ENCODE measurements around the gene IFT81. TPM values are rescaled to one million over a fixed set of nuclear protein-coding genes. Genes with fewer than 3 reads are reported as not detected.

The IFT81 gene
- total and polyA plus RNA-seq, 7 experiments from 2014 or later, result 0.66 to 1.3 (median 1.0) TPM

DNA sequence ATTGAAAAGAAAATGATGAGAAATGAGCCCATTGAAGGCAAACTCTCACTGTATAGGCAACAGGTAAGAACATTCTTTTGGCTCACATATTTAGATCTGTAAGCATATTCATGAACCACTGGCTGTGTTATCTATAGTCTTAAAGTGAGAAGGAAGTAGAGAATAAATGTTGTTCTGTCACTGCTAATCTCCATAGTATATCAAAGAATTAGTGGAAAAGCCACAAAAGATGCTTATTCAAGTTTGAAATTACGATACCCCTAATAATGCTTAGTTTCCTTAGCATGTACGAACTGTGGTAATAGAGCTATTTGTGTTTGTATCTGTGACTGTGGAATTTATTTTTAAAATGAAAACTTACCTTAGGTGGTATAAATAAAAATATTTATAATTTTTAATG lies 22.8 kb downstream of the IFT81 start:
- H3K27me3 Mint-ChIP-seq, result no peaks in the 10 kb centered on the region
- no peak for ATAC-seq
- no peaks in the 10 kb centered on the region for H3K4me1 ChIP-seq (ENCODE audit: control insufficient read depth in 2 of 2, insufficient read depth in 2 of 2, low read length in 2 of 2)
- H3K27ac ChIP-seq (ENCODE audit: low read depth, low read length), result no peak overlapping the region
- DNase-seq, result no peak
- peaks cover 0 to 2% (median 0%) of the 10 kb centered on the region in 11 donors for H3K9me3 Mint-ChIP-seq
- peaks cover 0 to 13% (median 7%) of the 10 kb centered on the region in 7 donors for H3K4me1 Mint-ChIP-seq
- no peaks in the 10 kb centered on the region for H3K9me3 ChIP-seq (ENCODE audit: control insufficient read depth in 2 of 3, low read length in 3 of 3)
- peaks cover 0 to 8% (median 0%) of the 10 kb centered on the region in 5 donors for H3K36me3 Mint-ChIP-seq
- CTCF ChIA-PET, result interaction anchor here (0.7 kb wide), 1 partner anchor 1589 kb away, joined by 6 read pairs; no protein-coding TSS in a partner anchor
- no peaks in the 10 kb centered on the region for H3K27me3 ChIP-seq (ENCODE audit: control insufficient read depth in 2 of 2, insufficient read depth in 2 of 2, low read length in 2 of 2)
- H3K4me3 ChIP-seq (ENCODE audit: low read length), result no peak overlapping the region
- no peak overlapping the region for H3K27ac Mint-ChIP-seq
- intact Hi-C loops (cut with micrococcal nuclease), result no loop called here
- H3K36me3 ChIP-seq (ENCODE audit: control insufficient read depth in 2 of 3, insufficient read depth in 3 of 3, low read length in 3 of 3), result no peaks in the 10 kb centered on the region
- POLR2A ChIA-PET, result interaction anchor here (0.7 kb wide), 1 partner anchor 419 kb away, joined by 3 read pairs; no protein-coding TSS in a partner anchor
- no peak overlapping the region for H3K4me3 Mint-ChIP-seq

DNA sequence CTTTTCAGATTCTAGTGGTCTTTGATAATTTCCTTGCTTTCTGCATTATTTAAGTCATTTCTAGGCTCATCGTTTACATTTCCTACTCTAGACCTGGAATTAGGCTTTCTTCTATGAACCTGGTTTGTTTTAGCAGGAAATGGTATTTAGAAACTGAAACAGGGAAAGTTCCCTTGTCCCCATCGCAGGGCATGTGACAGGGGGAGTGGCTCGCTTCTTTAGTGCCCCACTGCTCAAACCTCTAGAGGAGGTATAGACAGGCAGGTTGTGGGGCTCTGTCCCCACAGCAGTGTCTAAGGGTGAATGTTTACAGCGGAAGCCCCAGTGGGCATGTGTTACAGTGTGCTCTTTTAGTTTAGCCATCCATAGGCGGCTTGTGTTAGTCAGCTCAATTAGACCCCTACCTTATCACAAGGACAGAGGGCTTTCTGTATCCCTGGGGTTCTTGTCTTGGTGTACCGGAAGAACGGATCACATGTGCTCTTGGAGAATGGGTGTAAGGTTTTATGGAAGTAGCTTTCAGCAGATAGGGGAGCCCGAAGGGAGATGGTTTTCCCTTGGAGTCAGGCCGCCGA lies 25.0 kb downstream of the IFT81 start:
- H3K36me3 ChIP-seq (ENCODE audit: control insufficient read depth in 2 of 3, insufficient read depth in 3 of 3, low read length in 3 of 3), result no peaks in the 10 kb centered on the region
- Mint-ChIP-seq H3K9me3 (peaks cover 0 to 2% (median 0%) of the 10 kb centered on the region in 11 donors), H3K4me3 (peak overlapping the region in 1 of 10 donors; percentile 22), H3K27ac (peak overlapping the region in 1 of 9 donors; percentile 24), H3K4me1 (peaks cover 0 to 13% (median 7%) of the 10 kb centered on the region in 7 donors), H3K36me3 (peaks cover 0 to 11% (median 0%) of the 10 kb centered on the region in 5 donors), H3K27me3 (no peaks in the 10 kb centered on the region)
- no peak overlapping the region for H3K4me3 ChIP-seq (ENCODE audit: low read length)
- H3K27me3 ChIP-seq (ENCODE audit: control insufficient read depth in 2 of 2, insufficient read depth in 2 of 2, low read length in 2 of 2), result no peaks in the 10 kb centered on the region
- DNase-seq (no peak), ATAC-seq (no peak)
- H3K4me1 ChIP-seq (ENCODE audit: control insufficient read depth in 2 of 2, insufficient read depth in 2 of 2, low read length in 2 of 2), result no peaks in the 10 kb centered on the region
- CTCF ChIA-PET, result no interaction called here
- POLR2A ChIA-PET, result no interaction called here
- intact Hi-C loops (cut with micrococcal nuclease), result no loop called here
- no peak overlapping the region for H3K27ac ChIP-seq (ENCODE audit: low read depth, low read length)
- no peaks in the 10 kb centered on the region for H3K9me3 ChIP-seq (ENCODE audit: control insufficient read depth in 2 of 3, low read length in 3 of 3)

DNA sequence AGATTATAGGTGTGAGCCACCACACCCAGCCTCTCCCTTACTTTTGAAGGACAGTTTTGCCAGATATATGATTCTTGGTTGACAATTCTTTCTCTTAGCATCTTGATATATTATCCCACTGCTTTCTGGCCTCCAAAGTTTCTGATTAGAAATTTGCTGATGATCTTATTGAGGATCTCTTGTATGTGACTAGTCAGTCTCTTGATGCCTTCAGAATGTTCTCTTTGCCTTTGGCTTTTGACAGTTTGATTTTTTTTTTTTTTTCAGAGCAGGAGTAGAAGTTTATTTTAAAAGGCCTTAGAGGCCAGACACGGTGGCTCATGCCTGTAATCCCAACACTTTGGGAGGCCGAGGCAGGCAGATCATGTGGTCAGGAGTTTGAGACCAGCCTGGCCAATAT lies 32.6 kb downstream of the IFT81 start:
- Histone ChIP-seq H3K36me3 (ENCODE audit: control insufficient read depth in 2 of 3, insufficient read depth in 3 of 3, low read length in 3 of 3) (no peaks in the 10 kb centered on the region), H3K27ac (ENCODE audit: low read depth, low read length) (no peak overlapping the region), H3K4me1 (ENCODE audit: control insufficient read depth in 2 of 2, insufficient read depth in 2 of 2, low read length in 2 of 2) (no peaks in the 10 kb centered on the region), H3K27me3 (ENCODE audit: control insufficient read depth in 2 of 2, insufficient read depth in 2 of 2, low read length in 2 of 2) (no peaks in the 10 kb centered on the region), H3K4me3 (ENCODE audit: low read length) (no peak overlapping the region), H3K9me3 (ENCODE audit: control insufficient read depth in 2 of 3, low read length in 3 of 3) (peaks cover 0 to 11% (median 0%) of the 10 kb centered on the region in 3 experiments)
- peaks cover 0 to 2% (median 0%) of the 10 kb centered on the region in 5 donors for H3K27me3 Mint-ChIP-seq
- ChIA-PET CTCF (no interaction called here), POLR2A (no interaction called here)
- peaks cover 0 to 7% (median 0%) of the 10 kb centered on the region in 7 donors for H3K4me1 Mint-ChIP-seq
- no peak overlapping the region for H3K27ac Mint-ChIP-seq
- DNase-seq, result no peak
- no peak overlapping the region for H3K4me3 Mint-ChIP-seq
- intact Hi-C loops (cut with micrococcal nuclease), result no loop called here
- H3K36me3 Mint-ChIP-seq, result peaks cover 5 to 24% (median 19%) of the 10 kb centered on the region in 5 donors
- ATAC-seq, result no peak
- H3K9me3 Mint-ChIP-seq, result peaks cover 4 to 47% (median 13%) of the 10 kb centered on the region in 11 donors

DNA sequence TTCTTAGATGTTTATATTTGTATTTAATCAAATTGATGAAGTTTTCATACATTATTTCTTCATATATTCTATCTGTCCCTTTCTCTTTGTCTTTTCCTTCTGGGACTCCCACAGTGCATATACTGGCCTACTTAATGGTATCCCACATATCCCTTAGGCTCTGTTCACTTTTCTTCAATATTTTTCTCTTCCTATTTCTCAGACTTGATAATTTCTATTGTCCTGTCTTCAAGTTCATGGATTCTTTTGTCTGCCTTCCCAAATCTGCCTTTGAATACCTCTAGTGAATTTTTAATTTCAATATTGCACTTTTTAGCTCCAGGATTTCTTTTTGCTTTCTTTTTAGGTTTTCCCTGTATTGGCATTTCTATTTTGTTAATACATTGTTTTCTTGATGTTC lies 33.4 kb downstream of the IFT81 start:
- Histone ChIP-seq H3K4me1 (ENCODE audit: control insufficient read depth in 2 of 2, insufficient read depth in 2 of 2, low read length in 2 of 2) (no peaks in the 10 kb centered on the region), H3K27me3 (ENCODE audit: control insufficient read depth in 2 of 2, insufficient read depth in 2 of 2, low read length in 2 of 2) (no peaks in the 10 kb centered on the region), H3K9me3 (ENCODE audit: control insufficient read depth in 2 of 3, low read length in 3 of 3) (peaks cover 0 to 11% (median 0%) of the 10 kb centered on the region in 3 experiments), H3K36me3 (ENCODE audit: control insufficient read depth in 2 of 3, insufficient read depth in 3 of 3, low read length in 3 of 3) (no peaks in the 10 kb centered on the region), H3K27ac (ENCODE audit: low read depth, low read length) (no peak overlapping the region), H3K4me3 (ENCODE audit: low read length) (no peak overlapping the region)
- DNase-seq (no peak), ATAC-seq (no peak)
- Mint-ChIP-seq H3K27me3 (peaks cover 0 to 2% (median 0%) of the 10 kb centered on the region in 5 donors), H3K36me3 (peaks cover 5 to 24% (median 19%) of the 10 kb centered on the region in 5 donors), H3K4me3 (peak overlapping the region in 1 of 10 donors; percentile 50), H3K27ac (no peak overlapping the region), H3K9me3 (peaks cover 4 to 47% (median 13%) of the 10 kb centered on the region in 11 donors), H3K4me1 (peaks cover 0 to 7% (median 0%) of the 10 kb centered on the region in 7 donors)
- intact Hi-C loops (cut with micrococcal nuclease), result no loop called here
- CTCF ChIA-PET, result no interaction called here
- POLR2A ChIA-PET, result no interaction called here

DNA sequence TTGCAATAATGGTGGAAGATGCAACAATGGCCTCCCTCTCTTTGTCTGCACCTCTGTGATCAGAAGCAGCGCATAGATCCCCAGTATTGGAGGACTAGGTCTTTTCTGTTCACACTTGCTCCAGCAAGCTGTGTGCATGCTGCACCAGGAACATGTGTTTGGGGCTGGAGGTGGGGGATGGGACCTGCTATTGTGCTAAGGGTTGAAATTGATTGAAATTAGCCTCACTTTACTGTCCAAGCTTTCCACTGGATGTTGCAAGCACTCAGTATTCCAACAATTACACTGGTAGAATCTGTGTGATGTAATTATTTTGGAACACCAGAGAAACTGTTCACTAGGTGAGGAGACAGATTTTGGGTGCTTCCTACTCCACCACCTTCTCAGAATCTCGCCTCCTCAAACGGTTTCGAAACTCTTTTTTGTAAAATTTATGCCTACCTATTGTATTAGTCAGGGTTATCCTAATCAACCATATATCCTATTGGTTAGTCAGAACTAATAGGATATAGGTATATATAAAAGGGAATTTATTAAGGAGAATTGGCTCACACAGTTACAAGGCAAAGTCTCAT lies 35.6 kb downstream of the IFT81 start:
- H3K4me1 Mint-ChIP-seq, result peaks cover 0 to 6% (median 0%) of the 10 kb centered on the region in 7 donors
- no peaks in the 10 kb centered on the region for H3K4me1 ChIP-seq (ENCODE audit: control insufficient read depth in 2 of 2, insufficient read depth in 2 of 2, low read length in 2 of 2)
- no peak overlapping the region for H3K27ac Mint-ChIP-seq
- peaks cover 0 to 2% (median 0%) of the 10 kb centered on the region in 5 donors for H3K27me3 Mint-ChIP-seq
- H3K9me3 ChIP-seq (ENCODE audit: control insufficient read depth in 2 of 3, low read length in 3 of 3), result peaks cover 0 to 11% (median 0%) of the 10 kb centered on the region in 3 experiments
- ATAC-seq (no peak), DNase-seq (no peak)
- intact Hi-C loops (cut with micrococcal nuclease), result no loop called here
- H3K9me3 Mint-ChIP-seq, result peaks cover 4 to 47% (median 13%) of the 10 kb centered on the region in 11 donors
- ChIA-PET POLR2A (no interaction called here), CTCF (no interaction called here)
- H3K4me3 ChIP-seq (ENCODE audit: low read length), result no peak overlapping the region
- H3K36me3 ChIP-seq (ENCODE audit: control insufficient read depth in 2 of 3, insufficient read depth in 3 of 3, low read length in 3 of 3), result no peaks in the 10 kb centered on the region
- no peak overlapping the region for H3K27ac ChIP-seq (ENCODE audit: low read depth, low read length)
- peaks cover 5 to 23% (median 19%) of the 10 kb centered on the region in 5 donors for H3K36me3 Mint-ChIP-seq
- H3K4me3 Mint-ChIP-seq, result no peak overlapping the region
- no peaks in the 10 kb centered on the region for H3K27me3 ChIP-seq (ENCODE audit: control insufficient read depth in 2 of 2, insufficient read depth in 2 of 2, low read length in 2 of 2)

DNA sequence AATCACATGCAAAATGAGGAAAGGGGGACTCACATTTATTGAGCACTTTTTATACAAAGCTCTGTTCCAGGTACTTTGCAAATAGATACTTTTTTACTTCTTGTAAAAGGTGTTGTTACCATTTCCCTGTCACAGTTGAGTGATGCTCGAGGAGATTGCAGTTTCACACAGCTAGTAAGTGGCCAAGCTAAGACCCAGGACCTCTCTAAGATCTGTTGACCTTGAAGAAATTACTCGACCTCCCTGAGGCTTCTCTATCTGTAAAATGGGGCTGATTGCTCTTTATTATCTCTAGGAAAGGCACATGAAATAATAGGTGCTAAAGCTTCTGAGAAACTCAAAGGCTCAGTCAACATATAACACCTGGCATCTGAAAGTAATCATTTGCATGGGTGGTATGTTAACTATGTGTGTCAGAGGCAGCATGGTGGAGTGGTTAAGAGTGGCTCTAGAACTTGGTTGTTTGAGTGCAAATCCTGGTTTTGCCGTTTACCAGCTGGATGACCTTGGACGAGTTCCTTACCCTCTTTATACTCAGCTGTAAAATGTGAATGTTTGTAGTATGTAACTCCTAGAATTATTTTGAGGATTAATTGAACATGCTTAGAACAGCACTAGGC lies 41.5 kb downstream of the IFT81 start:
- no peak for DNase-seq
- Histone ChIP-seq H3K9me3 (ENCODE audit: control insufficient read depth in 2 of 3, low read length in 3 of 3) (no peaks in the 10 kb centered on the region), H3K4me3 (ENCODE audit: low read length) (no peak overlapping the region), H3K27me3 (ENCODE audit: control insufficient read depth in 2 of 2, insufficient read depth in 2 of 2, low read length in 2 of 2) (no peaks in the 10 kb centered on the region), H3K36me3 (ENCODE audit: control insufficient read depth in 2 of 3, insufficient read depth in 3 of 3, low read length in 3 of 3) (no peaks in the 10 kb centered on the region), H3K4me1 (ENCODE audit: control insufficient read depth in 2 of 2, insufficient read depth in 2 of 2, low read length in 2 of 2) (no peaks in the 10 kb centered on the region), H3K27ac (ENCODE audit: low read depth, low read length) (no peak overlapping the region)
- Mint-ChIP-seq H3K9me3 (peaks cover 0 to 2% (median 0%) of the 10 kb centered on the region in 11 donors), H3K27ac (no peak overlapping the region), H3K27me3 (peaks cover 0 to 3% (median 0%) of the 10 kb centered on the region in 5 donors), H3K4me3 (no peak overlapping the region), H3K36me3 (peaks cover 0 to 4% (median 0%) of the 10 kb centered on the region in 5 donors), H3K4me1 (peaks cover 0 to 5% (median 0%) of the 10 kb centered on the region in 7 donors)
- intact Hi-C loops (cut with micrococcal nuclease), result no loop called here
- ChIA-PET CTCF (interaction anchor here (0.5 to 1.0 kb wide), 2 partner anchors 12 to 13 kb away, joined by 3 to 4 read pairs; no protein-coding TSS in a partner anchor), POLR2A (no interaction called here)
- no peak for ATAC-seq

All from naive thymus-derived CD4-positive, alpha-beta T cell (primary cell).